DND-41 (cell line): Measurements from ENCODE around the gene JMJD6.

ENCODE experiments used
- ATAC-seq: fragments of 200-7000 bp; cut with Tn5 transposase; 3 replicates; pipeline ENCODE4 v1.9.1; 2021; ENCODE audit warnings: low read depth; ENCODE audit not compliant: insufficient read depth
- DNase-seq: peaks from one replicate; pipeline ENCODE4 v3.0.0-alpha.2; 2020
- H2AFZ ChIP-seq: 2 replicates; pipeline ENCODE4 v1.6.0; 2012; ENCODE audit warnings: low read depth, low read length
- H3K27ac ChIP-seq: 2 replicates; pipeline ENCODE4 v1.5.1; 2012; ENCODE audit warnings: low read length, inconsistent platforms
- H3K27me3 ChIP-seq: fragments of 200-600 bp; sonication (generic); 2 replicates; pipeline ENCODE4 v1.6.0; 2012; ENCODE audit warnings: low read length, mild to moderate bottlenecking, inconsistent platforms; ENCODE audit not compliant: insufficient read depth, poor library complexity
- H3K36me3 ChIP-seq: 2 replicates; pipeline ENCODE4 v1.5.1; 2012; ENCODE audit warnings: low read length, inconsistent platforms; ENCODE audit not compliant: insufficient read depth
- H3K4me1 ChIP-seq: 2 replicates; pipeline ENCODE4 v1.5.1; 2012; ENCODE audit warnings: mild to moderate bottlenecking, low read length; ENCODE audit not compliant: insufficient read depth
- H3K4me2 ChIP-seq: 2 replicates; pipeline ENCODE4 v1.6.0; 2012; ENCODE audit warnings: mild to moderate bottlenecking, moderate library complexity, low read length, inconsistent platforms; ENCODE audit not compliant: insufficient read depth
- H3K4me3 ChIP-seq, 2 experiments: fragments of 200-600 bp in 1 of 2; shearing (Covaris generic) in 1 of 2; 2 replicates each; pipeline ENCODE4 v1.5.1; 2012 to 2016; ENCODE audit warnings: inconsistent platforms in 2 of 2, low read length in 2 of 2, mild to moderate bottlenecking in 2 of 2, low read depth in 1 of 2, moderate library complexity in 1 of 2
- H3K79me2 ChIP-seq: 2 replicates; pipeline ENCODE4 v1.6.0; 2012; ENCODE audit warnings: low read length, inconsistent platforms; ENCODE audit not compliant: insufficient read depth
- H3K9ac ChIP-seq: 2 replicates; pipeline ENCODE4 v1.6.0; 2012; ENCODE audit warnings: low read depth, mild to moderate bottlenecking, inconsistent platforms, low read length, moderate library complexity
- H3K9me3 ChIP-seq: 2 replicates; pipeline ENCODE4 v1.5.1; 2012; ENCODE audit warnings: low read length, moderate library complexity, mild to moderate bottlenecking, inconsistent platforms; ENCODE audit not compliant: insufficient read depth, severe bottlenecking
- H4K20me1 ChIP-seq: 2 replicates; pipeline ENCODE4 v1.6.0; 2012; ENCODE audit warnings: low read length; ENCODE audit not compliant: insufficient read depth
- EZH2 ChIP-seq: IDR thresholded peaks from 3 replicates; pipeline ENCODE4 v1.6.1; 2012; ENCODE audit warnings: borderline replicate concordance, low read depth, mild to moderate bottlenecking, moderate library complexity, low read length, inconsistent platforms; ENCODE audit not compliant: severe bottlenecking
- TF ChIP-seq, protein P1 (sequence below): IDR thresholded peaks from 2 replicates; pipeline ENCODE4 v1.5.1; 2012; ENCODE audit warnings: borderline replicate concordance, low read length, moderate library complexity, mild to moderate bottlenecking; ENCODE audit not compliant: poor library complexity, severe bottlenecking; ENCODE audit errors: extremely low read depth

Gene JMJD6

DNA sequence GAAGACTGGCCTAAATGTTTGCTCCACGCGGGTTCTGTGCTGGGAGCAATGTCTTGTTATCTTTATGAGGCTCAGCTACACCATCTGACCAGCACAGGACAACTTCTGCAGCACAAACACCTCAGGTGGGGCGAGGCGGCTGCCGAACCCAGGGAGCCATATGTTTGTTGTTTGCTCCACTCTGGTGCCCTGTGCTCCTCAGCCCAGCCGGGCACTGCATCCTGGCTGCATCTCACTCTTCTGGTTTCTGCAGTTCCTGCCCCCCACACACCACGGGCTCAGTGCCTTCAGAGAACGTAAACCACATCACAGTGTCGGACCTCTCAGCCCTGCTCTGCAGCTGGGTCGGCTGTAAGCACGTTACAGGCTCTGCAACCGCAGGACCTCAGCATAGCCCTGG is 48.1 kb downstream of the JMJD6 start:
- H3K36me3 ChIP-seq: no peaks in the 10 kb centered on the region

DNA sequence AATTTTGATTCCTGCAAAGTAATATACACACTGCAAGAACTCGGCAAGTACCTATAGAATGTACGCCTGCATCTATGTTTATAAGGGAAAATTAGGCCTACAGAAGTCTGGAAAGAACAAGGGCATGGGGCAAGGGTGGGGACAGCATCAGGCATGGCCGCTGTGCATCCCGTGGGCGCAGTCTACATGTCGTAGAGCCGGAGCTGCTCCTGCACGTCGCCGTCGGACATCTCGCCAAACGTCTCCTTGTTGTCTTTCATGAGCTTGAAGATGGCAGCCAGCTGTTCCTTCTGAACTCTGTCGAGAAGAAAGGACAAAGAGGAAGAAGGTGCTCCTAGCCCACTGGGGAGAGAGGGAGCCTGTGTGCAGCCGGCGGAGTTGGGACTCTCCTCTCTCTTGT is 49.0 kb downstream of the JMJD6 start:
- Histone ChIP-seq H3K36me3 (no peaks in the 10 kb centered on the region), H3K79me2 (peaks cover 5% of the 10 kb centered on the region), H3K9me3 (no peaks in the 10 kb centered on the region), H2AFZ (no peak overlapping the region), H3K4me1 (peaks cover 46% of the 10 kb centered on the region), H3K9ac (peak overlapping the region; percentile 36; the same call in 1 of the 2 replicates), H3K4me2 (peak overlapping the region; percentile 55; the same call in 1 of the 2 replicates), H3K27ac (peak overlapping the region; percentile 82), H3K27me3 (no peaks in the 10 kb centered on the region), H3K4me3 (no peak overlapping the region), H4K20me1 (no peaks in the 10 kb centered on the region)
- ATAC-seq: no peak
- TF ChIP-seq, protein P1, sequence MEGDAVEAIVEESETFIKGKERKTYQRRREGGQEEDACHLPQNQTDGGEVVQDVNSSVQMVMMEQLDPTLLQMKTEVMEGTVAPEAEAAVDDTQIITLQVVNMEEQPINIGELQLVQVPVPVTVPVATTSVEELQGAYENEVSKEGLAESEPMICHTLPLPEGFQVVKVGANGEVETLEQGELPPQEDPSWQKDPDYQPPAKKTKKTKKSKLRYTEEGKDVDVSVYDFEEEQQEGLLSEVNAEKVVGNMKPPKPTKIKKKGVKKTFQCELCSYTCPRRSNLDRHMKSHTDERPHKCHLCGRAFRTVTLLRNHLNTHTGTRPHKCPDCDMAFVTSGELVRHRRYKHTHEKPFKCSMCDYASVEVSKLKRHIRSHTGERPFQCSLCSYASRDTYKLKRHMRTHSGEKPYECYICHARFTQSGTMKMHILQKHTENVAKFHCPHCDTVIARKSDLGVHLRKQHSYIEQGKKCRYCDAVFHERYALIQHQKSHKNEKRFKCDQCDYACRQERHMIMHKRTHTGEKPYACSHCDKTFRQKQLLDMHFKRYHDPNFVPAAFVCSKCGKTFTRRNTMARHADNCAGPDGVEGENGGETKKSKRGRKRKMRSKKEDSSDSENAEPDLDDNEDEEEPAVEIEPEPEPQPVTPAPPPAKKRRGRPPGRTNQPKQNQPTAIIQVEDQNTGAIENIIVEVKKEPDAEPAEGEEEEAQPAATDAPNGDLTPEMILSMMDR: no peak
- no peak for TF ChIP-seq EZH2
- no peak for DNase-seq

More for the DNA sequence above, 48.1 kb downstream of the JMJD6 start:
- ATAC-seq: peak; percentile 95
- TF ChIP-seq, protein P1: no peak
- no peak for TF ChIP-seq EZH2
- H3K27ac ChIP-seq: peak overlapping the region; percentile 82
- H3K9me3 ChIP-seq: no peaks in the 10 kb centered on the region
- no peak overlapping the region; the same call in 1 of the 2 replicates for H2AFZ ChIP-seq
- H3K4me3 ChIP-seq: peak overlapping the region in 1 of 2 experiments; percentile 32; a peak in 2 of 4 replicates
- H3K4me1 ChIP-seq: peaks cover 37% of the 10 kb centered on the region
- peak; percentile 94 for DNase-seq
- H3K27me3 ChIP-seq: no peaks in the 10 kb centered on the region
- H4K20me1 ChIP-seq: no peaks in the 10 kb centered on the region
- peak overlapping the region; percentile 55 for H3K4me2 ChIP-seq
- peak overlapping the region; percentile 37 for H3K9ac ChIP-seq
- no peaks in the 10 kb centered on the region for H3K79me2 ChIP-seq

DNA sequence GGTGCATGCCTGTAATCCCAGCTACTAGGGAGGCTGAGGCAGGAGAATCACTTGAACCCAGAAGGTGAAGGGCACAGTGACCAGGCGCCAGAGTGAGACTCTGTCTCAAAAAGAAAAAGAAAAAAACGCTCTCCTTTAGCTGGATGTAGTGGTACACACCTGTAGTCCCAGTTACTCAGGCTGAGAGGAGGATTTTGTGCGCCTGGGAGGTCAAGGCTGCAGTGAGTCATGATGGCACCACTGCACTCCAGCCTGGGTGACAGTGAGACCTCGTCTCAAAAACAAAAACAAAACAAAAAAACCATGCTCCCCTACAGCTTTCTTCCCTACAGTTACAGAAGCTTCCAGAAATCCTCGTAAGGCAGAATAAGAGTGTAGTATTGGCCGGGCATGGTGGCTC is 49.8 kb downstream of the JMJD6 start:
- Histone ChIP-seq H3K9ac (no peak overlapping the region), H3K79me2 (peaks cover 8% of the 10 kb centered on the region), H3K4me3 (no peak overlapping the region), H2AFZ (no peak overlapping the region), H3K27ac (peak overlapping the region; percentile 17; the same call in 1 of the 2 replicates), H3K4me1 (peaks cover 50% of the 10 kb centered on the region), H3K4me2 (no peak overlapping the region), H3K9me3 (no peaks in the 10 kb centered on the region), H4K20me1 (no peaks in the 10 kb centered on the region), H3K27me3 (no peaks in the 10 kb centered on the region), H3K36me3 (no peaks in the 10 kb centered on the region)
- DNase-seq (no peak), ATAC-seq (no peak)
- TF ChIP-seq, protein P1: no peak
- no peak for TF ChIP-seq EZH2
